ENCODE measurements around the gene HECTD2.
"Not testable (repeated sequence)": the region's sequence is repeated elsewhere in the genome, so short reads cannot be mapped to it uniquely, and the experiment has no call there.

HECTD2 gene

GRCh38 chr10:91560827-91561226, 150.7 kb downstream of the HECTD2 start:
- in situ Hi-C loops (cut with MboI; ENCODE audit: low sequenced_read_pairs) = not testable (repeated sequence)

- in situ Hi-C loops (cut with MboI; ENCODE audit: low sequenced_read_pairs) = no loop called here
These were observed 152.9 kb downstream of the HECTD2 start for GRCh38 chr10:91562839-91563581.

GRCh38 chr10:91564026-91564425, 153.9 kb downstream of the HECTD2 start:
- in situ Hi-C loops (cut with MboI; ENCODE audit: low sequenced_read_pairs) = no loop called here
